NCI-H2196 treated with DMSO at 0.1 percent for 48 hours (cell line): ENCODE results near the gene ETV2.
A peak's percentile ranks its signal among the peaks of the same experiment; 100 is the strongest.
"Not testable (repeated sequence)": the region's sequence is repeated elsewhere in the genome, so short reads cannot be mapped to it uniquely, and the experiment has no call there.

Experiments
- DNase-seq: peaks from one replicate; lab custom pipeline; 2025; ENCODE audit not compliant: unreplicated experiment; lab: John Stamatoyannopoulos, UW

ETV2 gene

DNA sequence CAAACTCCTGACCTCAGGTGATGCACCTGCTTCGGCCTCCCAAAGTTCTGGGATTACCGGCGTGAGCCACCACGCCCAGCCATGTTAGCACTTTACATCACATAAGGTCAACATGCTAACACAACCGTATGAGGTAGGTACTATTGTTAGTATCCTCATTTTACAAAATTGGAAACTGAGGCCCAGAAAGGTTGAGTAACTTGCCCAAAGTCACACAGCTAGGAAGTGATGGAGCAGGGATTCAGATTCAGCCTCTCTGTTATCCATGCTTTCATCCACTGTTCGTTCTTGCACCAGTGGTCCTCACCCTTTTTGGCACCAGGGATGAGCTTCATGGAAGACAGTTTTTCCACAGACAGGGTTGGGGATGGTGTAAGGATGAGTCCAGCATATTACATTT, 15.2 kb downstream of the ETV2 start:
- no peak for DNase-seq

DNA sequence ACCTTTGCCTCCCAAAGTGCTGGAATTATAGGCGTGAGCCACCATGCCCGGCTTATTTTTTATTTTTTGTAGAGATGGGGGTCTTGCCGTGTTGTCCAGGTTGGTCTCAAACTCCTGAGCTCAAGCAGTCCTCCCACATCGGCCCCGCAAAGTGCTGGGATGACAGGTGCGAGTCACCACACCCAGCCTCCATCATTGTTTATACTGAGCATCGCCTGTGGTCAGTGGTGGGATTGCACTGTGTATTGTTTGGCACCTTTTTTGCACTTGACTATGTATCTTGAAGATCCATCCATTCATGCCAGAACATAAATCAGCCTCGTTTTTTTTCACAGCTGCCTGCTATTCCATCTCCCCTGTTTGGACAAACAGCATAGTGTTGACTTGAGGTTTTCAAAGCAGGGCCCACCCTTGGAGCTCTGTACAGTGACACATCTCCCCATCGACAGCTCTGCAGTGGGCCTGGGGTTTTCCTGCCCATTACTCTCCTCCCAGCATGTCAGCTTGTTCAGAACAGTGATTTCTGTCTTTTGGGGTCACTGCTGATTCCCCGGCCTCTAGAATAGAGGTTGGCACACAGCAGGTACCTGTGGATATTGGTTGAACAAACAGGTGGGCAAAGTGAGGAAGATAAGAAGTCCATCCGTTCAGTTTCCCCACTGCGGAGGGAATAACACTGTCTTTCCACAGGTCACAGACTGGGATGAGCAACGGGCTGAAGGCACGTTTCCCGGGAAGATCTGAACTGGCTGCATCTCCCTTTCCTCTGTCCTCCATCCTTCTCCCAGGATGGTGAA, 16.6 kb downstream of the ETV2 start:
- DNase-seq: no peak

DNA sequence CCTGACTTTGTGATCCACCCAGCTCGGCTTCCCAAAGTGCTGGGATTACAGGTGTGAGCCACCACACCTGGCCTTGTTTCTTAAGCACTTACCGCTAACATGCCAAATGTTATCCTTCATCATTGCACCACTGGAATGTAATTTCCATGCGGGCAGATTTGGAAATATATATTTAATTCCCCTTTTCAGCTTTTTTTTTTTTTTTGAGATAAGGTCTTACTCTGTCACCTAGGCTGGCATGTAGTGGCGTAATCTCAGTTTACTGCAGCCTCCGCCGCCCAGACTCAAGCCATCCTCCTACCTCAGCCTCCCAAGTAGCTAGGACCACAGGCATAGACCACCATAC, 20.4 kb downstream of the ETV2 start:
- no peak for DNase-seq

DNA sequence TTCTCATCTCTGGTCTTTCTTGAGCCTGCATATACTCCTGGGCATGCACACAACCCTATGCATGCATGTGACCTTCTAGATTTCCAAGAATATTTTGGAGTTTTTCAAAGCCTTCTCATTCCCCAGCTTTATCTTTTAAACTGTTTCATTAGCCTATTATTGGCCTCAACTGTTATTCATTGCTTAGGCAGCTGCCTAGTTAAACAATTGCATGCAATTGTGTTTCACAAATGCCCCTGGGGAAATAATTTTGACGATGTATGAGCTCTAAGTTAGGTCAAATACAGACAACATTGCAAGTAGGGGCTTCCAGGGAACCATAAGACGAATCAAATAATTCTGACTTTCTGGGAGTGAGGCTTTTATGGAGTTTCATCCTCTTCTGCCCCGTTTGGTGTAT, 22.4 kb downstream of the ETV2 start:
- DNase-seq: no peak

DNA sequence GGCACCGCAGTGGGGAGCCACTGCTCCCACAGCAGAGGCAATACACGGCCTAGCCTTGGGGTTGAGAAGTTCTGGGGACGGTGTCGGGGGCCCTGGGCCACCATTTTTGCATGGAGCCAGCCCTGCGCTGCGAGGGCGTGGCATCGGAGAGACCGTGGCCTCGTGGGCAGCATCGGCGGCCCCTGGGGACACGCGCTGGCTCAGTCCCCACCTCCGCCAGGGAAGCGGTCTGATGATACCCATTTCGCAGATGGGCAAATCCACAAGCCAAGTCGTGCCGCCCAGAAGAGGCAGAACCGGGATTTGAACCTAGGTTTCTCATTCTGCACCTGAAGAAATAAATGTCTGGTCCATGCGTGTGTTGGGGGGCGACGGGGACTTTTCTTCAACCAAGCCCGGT, 23.6 kb downstream of the ETV2 start:
- no peak for DNase-seq

DNA sequence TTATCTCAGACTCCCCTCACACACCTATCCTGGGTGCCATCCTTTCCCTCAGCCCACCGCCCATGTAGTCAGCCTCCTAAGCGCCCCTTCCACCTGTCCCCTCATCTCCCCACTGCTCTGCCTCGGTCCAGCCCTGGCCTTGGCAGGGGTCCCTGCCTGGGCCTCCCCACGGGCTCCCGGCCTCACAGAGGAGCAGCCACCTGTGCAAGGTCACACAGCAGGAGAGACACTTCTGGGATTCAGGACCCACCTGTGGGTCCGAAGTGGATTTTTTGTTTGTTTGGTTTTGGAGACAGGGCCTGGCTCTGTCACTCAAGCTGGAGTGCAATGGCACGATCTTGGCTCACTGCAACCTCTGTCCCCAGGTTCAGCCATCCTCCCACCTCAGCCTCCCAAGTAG, 24.1 kb downstream of the ETV2 start:
- no peak for DNase-seq

DNA sequence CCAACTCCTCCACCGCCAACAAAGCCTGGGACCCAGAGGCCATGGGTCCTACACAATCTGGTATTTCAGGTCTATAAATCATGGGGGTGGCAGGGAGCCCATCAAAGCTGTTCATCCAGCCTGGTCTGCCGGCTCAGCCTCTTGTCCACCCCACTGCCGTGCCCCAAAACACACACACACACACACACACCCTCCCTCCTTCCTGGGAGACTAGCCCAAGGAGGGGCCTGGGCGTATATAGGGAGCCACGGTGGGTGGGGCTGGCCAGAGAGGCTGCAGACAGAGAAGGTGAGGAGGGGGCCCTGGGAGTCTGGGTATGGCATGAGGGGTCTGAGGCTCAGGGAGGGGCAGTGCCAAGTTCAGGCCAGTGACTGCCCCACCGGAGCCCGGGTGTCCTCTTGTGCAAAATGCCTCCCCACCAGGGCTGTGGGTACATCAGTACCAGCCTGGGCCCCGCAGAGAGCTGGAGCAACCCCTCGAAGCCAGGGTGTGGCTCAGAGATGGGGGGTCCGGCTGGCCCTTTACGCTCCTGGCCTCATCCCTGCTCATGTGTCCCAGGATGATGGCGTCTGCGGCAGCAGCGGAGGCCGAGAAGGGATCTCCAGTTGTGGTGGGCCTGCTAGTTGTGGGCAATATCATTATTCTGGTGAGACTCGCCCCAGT, 24.8 kb downstream of the ETV2 start, which contains the start of gene UPK1A:
TSS of gene UPK1A (plus strand) at position 267 of the 663 bp plus-strand sequence. CDS start at position 563, 296 bp downstream.
- no peak for DNase-seq

DNA sequence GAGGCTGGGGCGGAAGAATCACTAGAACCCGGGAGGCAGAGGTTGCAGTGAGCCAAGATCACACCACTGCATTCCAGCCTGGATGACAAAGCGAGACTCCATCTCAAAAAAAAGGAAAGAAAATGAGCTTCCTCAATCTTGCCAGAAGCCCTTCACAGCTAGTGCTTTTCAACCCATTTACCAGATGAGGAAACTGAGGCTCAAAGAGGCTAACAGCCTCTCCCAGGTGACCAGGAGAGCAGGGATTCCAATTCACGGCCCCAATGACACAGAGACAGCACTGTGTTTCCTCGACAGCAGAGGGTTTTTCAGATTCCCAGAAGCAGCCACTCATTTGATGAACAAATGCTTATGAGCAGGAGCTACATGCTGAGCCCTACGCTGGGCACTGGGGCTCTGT, 28.0 kb downstream of the ETV2 start:
- DNase-seq: no peak

DNA sequence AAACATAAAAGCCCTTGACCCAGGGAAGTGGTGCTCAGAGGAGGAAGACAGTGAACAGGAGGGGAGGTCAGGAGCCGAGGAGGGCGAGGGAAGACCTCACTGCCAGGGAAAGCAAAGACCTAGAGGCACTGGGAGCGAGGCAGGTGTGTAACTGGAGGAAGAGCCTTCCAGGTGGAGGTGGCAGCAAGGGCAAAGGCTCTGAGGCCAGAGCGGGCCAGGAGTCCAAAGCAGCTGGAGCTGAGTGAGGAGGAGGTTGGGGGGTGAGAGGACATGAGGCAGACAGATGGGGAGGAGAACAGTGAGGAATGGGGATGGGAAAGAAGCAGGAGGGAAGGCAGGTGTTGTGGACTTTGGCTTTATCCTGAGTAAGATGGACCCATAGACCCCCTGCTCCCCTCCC, 28.4 kb downstream of the ETV2 start:
- DNase-seq: no peak

DNA sequence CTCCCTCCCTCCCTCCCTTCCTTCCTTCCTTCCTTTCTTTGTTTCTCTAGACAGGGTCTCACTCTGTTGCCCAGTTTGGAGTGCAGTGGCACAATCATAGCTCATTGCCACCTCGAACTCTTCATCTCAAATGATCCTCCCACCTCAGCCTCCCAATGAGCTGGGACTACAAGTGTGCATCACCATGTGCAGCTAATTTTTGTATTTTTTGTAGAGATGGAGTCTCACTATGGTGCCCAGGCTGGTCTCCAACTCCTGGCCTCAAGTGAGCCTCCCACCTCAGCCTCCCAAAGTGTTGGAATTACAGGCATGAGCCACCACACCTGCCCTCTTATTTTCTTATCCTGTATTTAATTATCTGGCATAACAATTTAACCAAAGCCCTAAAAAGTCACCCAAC, 29.1 kb downstream of the ETV2 start:
- no peak for DNase-seq

DNA sequence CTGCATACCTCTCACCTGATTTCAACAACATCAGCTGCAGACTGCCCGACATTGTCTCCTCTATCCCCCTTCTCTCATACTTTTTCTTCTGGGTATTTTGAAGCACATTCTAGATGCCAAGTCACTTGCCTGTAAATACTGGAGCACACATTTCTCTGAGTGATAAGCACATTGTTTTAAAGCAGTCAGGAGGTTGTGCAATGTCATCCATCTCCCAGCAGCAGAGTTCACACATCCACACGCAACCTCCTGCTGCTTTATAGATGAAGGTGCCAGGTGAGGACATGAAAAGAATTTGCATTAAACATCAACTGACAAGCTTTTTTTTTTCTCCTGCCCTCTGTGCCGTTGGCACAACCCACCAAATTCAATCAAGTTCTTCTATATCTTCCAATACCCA, 30.3 kb downstream of the ETV2 start:
- no peak for DNase-seq

DNA sequence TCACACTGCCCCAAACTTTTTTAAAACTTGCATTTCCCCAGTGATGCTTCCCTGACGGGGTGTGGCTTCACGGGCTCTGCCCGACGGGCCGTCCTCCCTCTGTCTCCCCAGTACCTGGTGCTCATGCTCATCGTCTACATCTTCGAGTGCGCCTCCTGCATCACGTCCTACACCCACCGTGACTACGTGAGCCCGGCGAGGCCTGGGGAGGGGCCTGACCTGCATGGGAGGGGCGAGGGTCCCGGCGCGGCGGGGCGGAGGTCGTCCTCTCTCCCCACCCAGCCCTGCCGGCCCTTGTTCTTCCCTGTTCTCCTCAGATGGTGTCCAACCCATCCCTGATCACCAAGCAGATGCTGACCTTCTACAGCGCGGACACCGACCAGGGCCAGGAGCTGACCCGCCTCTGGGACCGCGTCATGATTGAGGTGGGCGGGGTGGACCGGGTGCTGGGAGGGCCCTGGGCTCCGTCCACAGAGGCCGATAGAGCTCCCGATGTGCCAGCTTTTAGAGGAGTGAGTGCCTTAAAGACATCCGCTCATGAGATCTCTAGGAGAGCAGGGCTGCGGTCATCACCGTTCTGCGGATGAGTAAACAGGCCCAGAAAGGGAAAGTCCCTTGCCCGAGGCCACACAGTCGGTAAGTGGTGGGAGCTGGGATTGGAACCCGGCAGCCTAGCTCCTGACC, 31.7 kb downstream of the ETV2 start:
- peak; percentile 41 for DNase-seq

DNA sequence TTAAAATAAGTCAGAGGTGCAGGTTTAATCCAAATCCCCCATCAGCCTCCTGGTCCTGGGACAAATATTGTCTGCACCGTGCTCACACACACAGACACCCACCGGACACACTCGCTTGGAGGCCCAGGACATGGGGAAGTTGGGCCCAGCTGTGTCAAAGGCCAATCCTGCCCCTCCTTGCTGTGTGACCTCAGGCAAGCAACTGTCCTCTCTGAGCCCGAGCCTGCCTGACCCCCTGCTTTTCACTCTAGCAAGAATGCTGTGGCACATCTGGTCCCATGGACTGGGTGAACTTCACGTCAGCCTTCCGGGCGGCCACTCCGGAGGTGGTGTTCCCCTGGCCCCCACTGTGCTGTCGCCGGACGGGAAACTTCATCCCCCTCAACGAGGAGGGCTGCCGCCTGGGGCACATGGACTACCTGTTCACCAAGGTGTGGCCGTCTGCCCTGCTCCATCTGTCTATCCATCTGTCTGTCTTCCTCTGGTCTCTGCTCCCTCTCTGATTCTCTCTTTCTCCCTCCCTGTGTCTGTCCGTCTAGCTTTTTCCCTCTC, 34.1 kb downstream of the ETV2 start:
- no peak for DNase-seq

DNA sequence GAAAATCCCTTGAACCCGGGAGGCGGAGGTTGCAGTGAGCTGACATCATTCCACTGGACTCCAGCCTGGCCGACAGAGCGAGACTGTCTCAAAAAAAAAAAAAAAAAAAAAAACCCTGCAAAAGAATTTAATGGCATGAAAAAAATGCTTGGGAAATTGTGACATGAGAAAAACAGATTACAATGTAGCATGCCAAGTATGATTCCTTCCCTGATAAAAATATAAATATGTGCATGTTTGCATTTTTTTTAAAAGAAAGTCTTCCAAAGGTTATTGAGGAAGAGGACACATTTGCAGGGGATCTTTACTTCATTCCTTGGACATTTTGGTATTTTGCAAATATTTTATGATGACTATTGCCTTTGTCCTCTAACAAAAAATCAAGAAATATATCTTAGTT, 48.3 kb downstream of the ETV2 start:
- no peak for DNase-seq

DNA sequence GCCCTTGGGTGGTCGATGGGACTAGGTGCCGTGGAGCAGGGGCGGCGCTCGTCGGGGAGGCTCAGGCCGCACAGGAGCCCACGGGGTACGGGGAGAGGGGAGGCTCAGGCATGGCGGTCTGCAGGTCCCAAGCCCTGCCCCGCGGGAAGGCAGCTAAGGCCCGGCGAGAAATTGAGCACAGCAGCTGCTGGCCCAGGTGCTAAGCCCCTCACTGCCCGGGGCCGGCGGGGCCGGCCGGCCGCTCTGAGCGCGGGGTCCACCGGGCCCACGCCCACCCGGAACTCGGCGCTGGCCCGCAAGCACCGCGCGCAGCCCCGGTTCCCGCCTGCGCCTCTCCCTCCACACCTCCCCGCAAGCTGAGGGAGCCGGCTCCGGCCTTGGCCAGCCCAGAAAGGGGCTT, 49.6 kb downstream of the ETV2 start:
- DNase-seq: not testable (repeated sequence)

DNA sequence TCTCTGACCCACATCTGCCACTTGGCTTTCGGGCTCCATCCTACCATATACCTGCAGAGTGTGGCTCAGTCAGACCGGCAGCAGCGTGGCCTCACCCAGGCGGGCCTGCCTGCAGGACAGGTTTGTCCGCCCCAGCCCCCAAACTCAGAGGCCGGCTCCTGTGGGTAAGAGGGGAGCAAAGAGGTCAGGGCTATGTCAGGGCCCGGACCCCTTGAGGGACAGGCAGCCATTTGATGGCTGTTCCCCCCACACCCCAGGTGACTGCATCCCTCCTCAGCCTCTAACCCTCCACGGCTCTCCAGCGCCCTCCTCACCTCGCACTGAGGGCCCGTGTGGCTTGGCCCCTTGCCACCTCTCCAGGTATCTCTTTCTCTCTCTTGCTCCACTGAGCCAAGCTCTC, 50.5 kb downstream of the ETV2 start:
- DNase-seq: no peak

DNA sequence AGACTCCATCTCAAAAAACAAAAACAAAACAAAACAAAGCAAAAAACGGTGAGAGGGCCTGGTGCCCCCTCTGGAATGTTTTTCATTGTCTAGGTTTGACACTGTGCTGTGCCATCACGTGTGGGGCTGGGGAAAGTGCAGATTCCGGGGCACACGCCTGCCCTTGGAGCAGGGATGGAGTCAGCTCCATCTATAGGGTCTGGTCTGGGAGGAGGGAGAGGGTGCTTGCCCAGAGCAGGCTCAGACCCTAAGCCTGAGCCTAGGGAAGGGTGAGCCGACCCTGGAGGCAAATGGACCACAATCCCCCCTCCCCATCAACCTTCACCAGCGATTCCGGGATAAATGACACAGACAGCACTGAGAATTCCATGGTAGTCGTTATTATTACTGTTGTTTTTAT, 51.9 kb downstream of the ETV2 start:
- no peak for DNase-seq

DNA sequence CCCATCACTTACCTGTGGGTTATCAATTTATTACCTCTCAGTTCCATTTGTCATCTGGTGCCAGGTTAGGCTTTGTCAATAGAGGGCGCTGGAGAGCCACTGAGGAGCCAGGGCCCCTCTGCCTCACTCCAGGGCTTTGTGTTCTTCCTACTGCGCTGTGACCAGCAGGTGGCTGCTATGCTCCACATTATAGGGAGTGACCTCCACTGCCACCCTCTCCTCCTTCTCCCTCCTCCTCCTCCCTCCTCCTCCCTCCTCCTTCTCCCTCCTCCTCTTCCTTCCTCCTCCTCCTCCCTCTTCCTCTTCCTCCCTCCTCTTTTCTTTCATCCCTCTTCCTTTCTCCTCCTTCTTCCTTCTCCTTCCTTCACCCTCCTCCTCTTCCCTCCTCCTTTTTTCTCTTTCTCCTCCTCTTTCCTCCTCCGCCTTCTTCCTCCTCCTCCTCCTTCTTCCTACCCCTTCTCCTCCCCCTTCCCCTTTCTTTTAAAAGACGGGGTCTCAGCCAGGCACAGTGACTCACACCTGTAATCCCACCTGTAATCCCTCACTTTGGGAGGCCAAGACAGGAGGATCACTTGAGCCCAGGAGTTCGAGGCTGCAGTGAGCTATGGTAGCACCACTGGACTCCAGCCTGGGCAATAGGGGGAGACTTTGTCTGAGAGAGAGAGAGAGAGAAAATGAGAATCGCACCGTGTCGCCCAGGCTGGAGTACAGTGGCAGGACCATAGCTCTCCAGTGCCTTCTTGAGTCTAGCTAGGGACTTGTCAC, 52.5 kb downstream of the ETV2 start:
- peak; percentile 73 for DNase-seq
